PC-9 (cell line): Measurements from ENCODE around the gene HSPB7. TPM values are rescaled to one million over a fixed set of nuclear protein-coding genes. Genes with fewer than 3 reads are reported as not detected.

Experiments used
- BruUV-seq: library from RNA; stranded (reverse); fragments of 400-500 nt; replicated peaks from 2 replicates; lab custom pipeline; 2021; lab: Mats Ljungman, UMichigan
- CTCF ChIA-PET: fragments of 300-600 bp; sonication (Branson Sonifier 250); formaldehyde crosslinking; loops from one replicate; lab custom pipeline; 2022; ENCODE audit warnings: antibody characterized with exemption; lab: Charles Lee
- POLR2A ChIA-PET: fragments of 300-600 bp; sonication (Branson Sonifier 250); formaldehyde crosslinking; loops from one replicate; lab custom pipeline; 2022; ENCODE audit warnings: antibody characterized with exemption; ENCODE audit not compliant: unreplicated experiment; lab: Charles Lee
- DNase-seq, 2 experiments: peaks; one replicate each; pipeline versions ENCODE4 v3.0.0 to v3.0.0-alpha.2; 2015 to 2022; ENCODE audit warnings: mixed read lengths in 1 of 2
- H2AFZ ChIP-seq: fragments of 200-600 bp; sonication (generic); 2 replicates; pipeline ENCODE4 v1.8.1; 2017; ENCODE audit warnings: antibody characterized with exemption
- H3F3A ChIP-seq: fragments of 200-600 bp; sonication (generic); 2 replicates; pipeline ENCODE4 v1.8.1; 2017; ENCODE audit warnings: antibody characterized with exemption, mild to moderate bottlenecking, low read depth; ENCODE audit not compliant: insufficient read depth
- H3K27ac ChIP-seq: fragments of 200-600 bp; sonication (generic); 2 replicates; pipeline ENCODE4 v1.6.1; 2016; ENCODE audit warnings: mixed run types
- H3K27me3 ChIP-seq: fragments of 200-600 bp; sonication (generic); 2 replicates; pipeline ENCODE4 v1.6.1; 2016; ENCODE audit warnings: low read depth, mixed run types; ENCODE audit not compliant: insufficient read depth
- H3K36me3 ChIP-seq: fragments of 200-600 bp; sonication (generic); 2 replicates; pipeline ENCODE4 v1.6.1; 2016; ENCODE audit warnings: low read depth, mixed run types
- H3K4me1 ChIP-seq: fragments of 200-600 bp; sonication (generic); replicated peaks from 2 replicates; pipeline ENCODE4 v1.6.1; 2016; ENCODE audit warnings: mixed run types; ENCODE audit not compliant: insufficient read depth
- H3K4me2 ChIP-seq: fragments of 200-600 bp; sonication (generic); 2 replicates; pipeline ENCODE4 v1.6.1; 2017; ENCODE audit warnings: mixed run types
- H3K4me3 ChIP-seq: fragments of 200-600 bp; sonication (generic); 2 replicates; pipeline ENCODE4 v1.6.1; 2016; ENCODE audit warnings: mixed run types
- H3K79me2 ChIP-seq: fragments of 200-600 bp; sonication (generic); 2 replicates; pipeline ENCODE4 v1.6.1; 2017; ENCODE audit warnings: low read depth, mixed run types
- H3K9me2 ChIP-seq: fragments of 200-600 bp; sonication (generic); 2 replicates; pipeline ENCODE4 v1.8.1; 2017; ENCODE audit warnings: mild to moderate bottlenecking; ENCODE audit not compliant: insufficient read depth
- H3K9me3 ChIP-seq: fragments of 200-600 bp; sonication (generic); 2 replicates; pipeline ENCODE4 v1.8.1; 2016; ENCODE audit warnings: low read depth; ENCODE audit not compliant: insufficient read depth
- H4K20me1 ChIP-seq: fragments of 200-600 bp; sonication (generic); 2 replicates; pipeline ENCODE4 v1.8.1; 2017; ENCODE audit not compliant: insufficient read depth
- EZH2 ChIP-seq: fragments of 200-600 bp; sonication (generic); IDR thresholded peaks from 2 replicates; pipeline ENCODE4 v1.8.0; 2017; ENCODE audit warnings: antibody characterized with exemption, low read depth
- intact Hi-C: fragments of 100-400 bp; cut with micrococcal nuclease; formaldehyde crosslinking; loops from one replicate; pipeline ENCODE4 v1.10.0; 2022; ENCODE audit not compliant: unreplicated experiment
- total RNA-seq: library from RNA; stranded (reverse); gene quantifications from 2 replicates; pipeline ENCODE4 v1.2.3, GENCODE V29; 2021
- TF ChIP-seq, protein P1 (sequence below): fragments of 200-600 bp; sonication (generic); conservative IDR thresholded peaks from 2 replicates; pipeline ENCODE4 v1.6.1; 2017; ENCODE audit warnings: mixed run types, antibody characterized with exemption, mild to moderate bottlenecking, moderate library complexity

Gene HSPB7
- total RNA-seq, 1 experiment from 2014 or later, result not detected

DNA sequence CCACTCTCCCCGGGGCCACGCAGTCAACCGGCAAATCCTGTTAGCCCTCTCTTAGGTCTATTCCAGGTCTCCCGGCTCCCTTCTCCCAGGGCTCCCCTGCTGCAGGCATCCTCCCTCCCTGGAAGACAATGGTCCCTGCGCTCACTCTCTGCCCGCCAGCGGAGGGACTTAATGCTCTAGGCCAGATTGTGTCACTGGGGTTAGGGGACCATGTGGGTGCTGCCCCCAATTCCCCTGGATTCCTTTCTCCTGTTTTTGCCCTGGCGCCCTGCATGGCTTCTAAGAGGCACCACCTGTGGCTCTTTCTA is 47.4 kb upstream of the HSPB7 start:
- Histone ChIP-seq H3F3A (peaks cover 19% of the 10 kb centered on the region; the same call in 1 of the 2 replicates), H3K27ac (no peak overlapping the region), H3K9me3 (no peaks in the 10 kb centered on the region), H3K4me2 (no peak overlapping the region), H3K4me3 (no peak overlapping the region), H3K4me1 (peaks cover 9% of the 10 kb centered on the region), H3K36me3 (no peaks in the 10 kb centered on the region), H2AFZ (no peak overlapping the region), H3K27me3 (no peaks in the 10 kb centered on the region), H4K20me1 (no peaks in the 10 kb centered on the region), H3K79me2 (no peaks in the 10 kb centered on the region), H3K9me2 (no peaks in the 10 kb centered on the region)
- POLR2A ChIA-PET, result no interaction called here
- CTCF ChIA-PET, result interaction anchor here (0.7 kb wide), 1 partner anchor 93 kb away, joined by 4 read pairs; no protein-coding TSS in a partner anchor
- TF ChIP-seq, protein P1, sequence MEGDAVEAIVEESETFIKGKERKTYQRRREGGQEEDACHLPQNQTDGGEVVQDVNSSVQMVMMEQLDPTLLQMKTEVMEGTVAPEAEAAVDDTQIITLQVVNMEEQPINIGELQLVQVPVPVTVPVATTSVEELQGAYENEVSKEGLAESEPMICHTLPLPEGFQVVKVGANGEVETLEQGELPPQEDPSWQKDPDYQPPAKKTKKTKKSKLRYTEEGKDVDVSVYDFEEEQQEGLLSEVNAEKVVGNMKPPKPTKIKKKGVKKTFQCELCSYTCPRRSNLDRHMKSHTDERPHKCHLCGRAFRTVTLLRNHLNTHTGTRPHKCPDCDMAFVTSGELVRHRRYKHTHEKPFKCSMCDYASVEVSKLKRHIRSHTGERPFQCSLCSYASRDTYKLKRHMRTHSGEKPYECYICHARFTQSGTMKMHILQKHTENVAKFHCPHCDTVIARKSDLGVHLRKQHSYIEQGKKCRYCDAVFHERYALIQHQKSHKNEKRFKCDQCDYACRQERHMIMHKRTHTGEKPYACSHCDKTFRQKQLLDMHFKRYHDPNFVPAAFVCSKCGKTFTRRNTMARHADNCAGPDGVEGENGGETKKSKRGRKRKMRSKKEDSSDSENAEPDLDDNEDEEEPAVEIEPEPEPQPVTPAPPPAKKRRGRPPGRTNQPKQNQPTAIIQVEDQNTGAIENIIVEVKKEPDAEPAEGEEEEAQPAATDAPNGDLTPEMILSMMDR, result no peak
- DNase-seq, result no peak
- intact Hi-C loops, result no loop called here
- BruUV-seq, result no TSS peak

DNA sequence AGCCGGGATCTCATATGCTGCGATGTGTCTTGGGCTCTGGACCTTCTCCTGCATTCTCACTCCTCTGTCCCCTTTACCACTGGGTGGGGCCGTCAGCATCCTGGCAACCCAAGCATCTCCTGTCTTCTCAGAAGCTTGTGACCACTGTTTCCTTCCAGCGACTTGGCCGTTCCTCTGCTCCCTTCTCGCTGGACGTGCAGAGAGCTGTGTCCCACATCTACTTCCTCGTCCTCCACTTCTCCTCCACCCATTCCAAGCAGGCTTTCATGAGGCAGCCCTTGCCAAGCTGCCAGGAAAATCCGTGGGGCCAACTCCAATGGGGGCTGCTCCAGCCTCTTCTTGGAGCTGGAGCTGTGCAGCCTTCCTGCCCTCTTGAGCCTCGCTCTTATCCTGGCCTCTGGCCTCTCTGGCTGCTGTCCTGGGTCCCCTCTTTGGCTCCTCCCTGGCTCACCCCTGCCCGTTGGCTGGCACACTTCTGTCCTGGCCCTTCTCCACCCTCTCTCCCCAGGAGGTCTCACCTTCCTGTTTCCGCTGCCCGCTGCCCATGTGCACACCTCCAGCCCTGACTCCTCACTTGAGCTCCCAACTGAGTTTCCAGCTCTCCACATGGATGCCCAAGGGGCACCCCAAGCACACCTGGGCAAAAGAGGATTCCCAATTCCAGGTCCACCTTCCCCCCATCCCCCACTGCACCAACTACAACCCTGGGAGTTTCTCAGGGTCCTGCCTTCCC is 46.9 kb upstream of the HSPB7 start:
- no peaks in the 10 kb centered on the region for H3K27me3 ChIP-seq
- TF ChIP-seq, protein P1, result no peak
- ChIA-PET CTCF (no interaction called here), POLR2A (no interaction called here)
- no peak for DNase-seq
- no peak overlapping the region for H3K4me2 ChIP-seq
- H3K36me3 ChIP-seq, result no peaks in the 10 kb centered on the region
- H3K27ac ChIP-seq, result no peak overlapping the region
- intact Hi-C loops, result no loop called here
- H2AFZ ChIP-seq, result no peak overlapping the region
- H4K20me1 ChIP-seq, result no peaks in the 10 kb centered on the region
- H3K9me2 ChIP-seq, result no peaks in the 10 kb centered on the region
- H3F3A ChIP-seq, result peaks cover 19% of the 10 kb centered on the region; the same call in 1 of the 2 replicates
- H3K4me3 ChIP-seq, result no peak overlapping the region
- no TSS peak for BruUV-seq
- H3K4me1 ChIP-seq, result peaks cover 9% of the 10 kb centered on the region
- no peaks in the 10 kb centered on the region for H3K9me3 ChIP-seq
- H3K79me2 ChIP-seq, result no peaks in the 10 kb centered on the region

DNA sequence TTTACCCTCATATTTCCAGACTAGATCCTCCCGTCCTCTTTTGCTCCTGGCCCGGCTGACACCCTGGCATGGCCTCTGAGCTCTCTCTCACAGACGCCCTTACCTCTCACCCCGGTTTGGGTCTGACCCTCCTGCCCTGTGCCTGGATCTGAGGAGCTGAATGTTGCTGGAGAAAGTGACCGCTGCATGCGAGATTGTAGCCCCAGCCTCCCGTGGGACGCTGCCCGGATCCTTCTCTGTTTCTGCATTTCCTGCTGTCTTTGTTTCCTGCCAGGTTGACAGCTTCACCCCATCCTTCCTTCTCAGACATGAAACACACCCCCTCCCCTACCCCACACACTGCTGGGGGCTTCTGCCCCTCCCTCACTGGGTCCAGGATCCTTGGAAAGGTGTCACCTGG is 46.1 kb upstream of the HSPB7 start:
- H3K9me2 ChIP-seq, result no peaks in the 10 kb centered on the region
- H3K27me3 ChIP-seq, result no peaks in the 10 kb centered on the region
- H3F3A ChIP-seq, result peaks cover 19% of the 10 kb centered on the region; the same call in 1 of the 2 replicates
- H3K36me3 ChIP-seq, result no peaks in the 10 kb centered on the region
- H2AFZ ChIP-seq, result no peak overlapping the region
- no peak for TF ChIP-seq EZH2
- TF ChIP-seq, protein P1, result no peak
- H3K27ac ChIP-seq, result no peak overlapping the region
- H3K4me1 ChIP-seq, result peaks cover 9% of the 10 kb centered on the region
- no peaks in the 10 kb centered on the region for H3K79me2 ChIP-seq
- H4K20me1 ChIP-seq, result no peaks in the 10 kb centered on the region
- intact Hi-C loops, result no loop called here
- DNase-seq, result no peak
- CTCF ChIA-PET, result no interaction called here
- no TSS peak for BruUV-seq
- H3K4me3 ChIP-seq, result no peak overlapping the region
- no peaks in the 10 kb centered on the region for H3K9me3 ChIP-seq
- POLR2A ChIA-PET, result no interaction called here
- no peak overlapping the region for H3K4me2 ChIP-seq
